MM.1S (cell line): Measurements from ENCODE around the gene ISG20.

Experiments used
- EZH2 ChIP-seq: fragments of 300-600 bp; sonication (generic); optimal IDR thresholded peaks from 2 replicates; pipeline ENCODE3; 2017; ENCODE audit warnings: low read depth, mild to moderate bottlenecking, antibody characterized with exemption, low read length, mixed read lengths
- TF ChIP-seq, protein P1 (sequence below): fragments of 300-600 bp; sonication (generic); IDR thresholded peaks from 2 replicates; pipeline ENCODE4 v1.5.1; 2016; ENCODE audit warnings: antibody characterized with exemption, low read length, mixed read lengths

DNA sequence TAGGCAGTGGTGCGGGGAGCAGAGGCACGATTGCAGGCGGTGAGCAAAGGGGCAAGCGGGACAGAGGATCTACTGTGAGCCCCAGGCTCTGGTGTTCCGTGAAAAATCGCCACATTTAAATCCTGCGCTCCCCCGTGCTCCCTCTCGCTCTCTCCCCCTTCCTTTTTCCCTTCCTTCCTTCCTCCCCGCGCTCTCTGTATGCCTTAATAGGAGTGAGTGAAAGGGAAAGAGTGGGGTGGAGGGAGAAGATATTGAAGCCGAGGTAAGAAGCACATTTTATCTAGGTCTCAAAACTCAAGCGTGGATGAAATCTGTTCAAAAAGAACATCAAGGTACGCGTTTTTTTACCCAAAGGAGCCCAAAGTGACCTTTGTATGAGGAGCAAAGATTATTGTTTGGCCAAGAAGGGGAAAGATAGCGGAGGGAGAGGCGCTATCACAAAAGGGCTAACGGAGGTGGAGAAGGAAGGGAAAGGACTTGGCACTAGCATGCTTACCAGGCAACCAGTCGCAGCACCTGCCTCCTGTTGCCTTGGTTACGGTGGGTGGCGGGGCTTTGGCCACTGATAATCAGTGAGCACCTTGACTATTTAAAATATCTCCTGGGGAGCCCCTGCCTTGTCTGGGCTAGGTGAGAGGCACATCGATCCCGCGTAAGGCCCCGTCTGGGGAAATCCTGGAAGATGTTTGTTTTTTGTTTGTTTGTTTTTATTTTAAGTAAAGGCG is 32.6 kb upstream of the ISG20 start:
- TF ChIP-seq EZH2 = no peak
- TF ChIP-seq, protein P1, sequence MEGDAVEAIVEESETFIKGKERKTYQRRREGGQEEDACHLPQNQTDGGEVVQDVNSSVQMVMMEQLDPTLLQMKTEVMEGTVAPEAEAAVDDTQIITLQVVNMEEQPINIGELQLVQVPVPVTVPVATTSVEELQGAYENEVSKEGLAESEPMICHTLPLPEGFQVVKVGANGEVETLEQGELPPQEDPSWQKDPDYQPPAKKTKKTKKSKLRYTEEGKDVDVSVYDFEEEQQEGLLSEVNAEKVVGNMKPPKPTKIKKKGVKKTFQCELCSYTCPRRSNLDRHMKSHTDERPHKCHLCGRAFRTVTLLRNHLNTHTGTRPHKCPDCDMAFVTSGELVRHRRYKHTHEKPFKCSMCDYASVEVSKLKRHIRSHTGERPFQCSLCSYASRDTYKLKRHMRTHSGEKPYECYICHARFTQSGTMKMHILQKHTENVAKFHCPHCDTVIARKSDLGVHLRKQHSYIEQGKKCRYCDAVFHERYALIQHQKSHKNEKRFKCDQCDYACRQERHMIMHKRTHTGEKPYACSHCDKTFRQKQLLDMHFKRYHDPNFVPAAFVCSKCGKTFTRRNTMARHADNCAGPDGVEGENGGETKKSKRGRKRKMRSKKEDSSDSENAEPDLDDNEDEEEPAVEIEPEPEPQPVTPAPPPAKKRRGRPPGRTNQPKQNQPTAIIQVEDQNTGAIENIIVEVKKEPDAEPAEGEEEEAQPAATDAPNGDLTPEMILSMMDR = no peak
